Measurements from ENCODE around the gene CCT8. TPM values are rescaled to one million over a fixed set of nuclear protein-coding genes. Genes with fewer than 3 reads are reported as not detected.
A peak's percentile ranks its signal among the peaks of the same experiment; 100 is the strongest.

The CCT8 gene
- total and polyA plus RNA-seq, 9 of the 15 experiments (the other 6 are each of a cell fraction or from before 2014, with no cell fraction given), result 451 to 1,153 (median 677) TPM

GRCh38 chr21:29073222-29074006, at the start of gene CCT8 (continued):
- TF ChIP-seq ZNF740 (CRISPR knock-in tag; IDR thresholded peaks at IDR 0.05) (no peak), ZNF740 (tag; IDR thresholded peaks at IDR 0.05) (no peak), ZBTB12 (CRISPR knock-in tag; IDR thresholded peaks at IDR 0.05) (no peak), MITF (IDR thresholded peaks at IDR 0.05) (no peak), ZNF395 (CRISPR knock-in tag; IDR thresholded peaks at IDR 0.05) (no peak), ZNF699 (CRISPR knock-in tag; IDR thresholded peaks at IDR 0.05; ENCODE audit: insufficient replicate concordance) (no peak), ZC3H8 (IDR thresholded peaks at IDR 0.05) (no peak), ZNF449 (CRISPR knock-in tag; IDR thresholded peaks at IDR 0.05) (no peak), KLF10 (CRISPR knock-in tag; IDR thresholded peaks at IDR 0.05) (no peak), HCFC1 (IDR thresholded peaks at IDR 0.05; ENCODE audit: low read depth, low read length) (peak; percentile 80), ZNF134 (CRISPR knock-in tag; conservative IDR thresholded peaks at IDR 0.05) (no peak), ATF1 (CRISPR knock-in tag; IDR thresholded peaks at IDR 0.05) (no peak), ATF1 (tag; IDR thresholded peaks at IDR 0.05) (peak; percentile 80), ZFP30 (CRISPR knock-in tag; IDR thresholded peaks at IDR 0.05; ENCODE audit: borderline replicate concordance) (no peak)

Measured in K562 (cell line).